K562 (cell line): ENCODE measurements around the gene GTF2I. TPM values are rescaled to one million over a fixed set of nuclear protein-coding genes. Genes with fewer than 3 reads are reported as not detected.

ENCODE experiments used
- ARID3B ChIP-seq: fragments of 250-450 bp; sonication (Bioruptor Pico); IDR thresholded peaks from 2 replicates; pipeline ENCODE4 v1.4.0; 2020; ENCODE audit warnings: borderline replicate concordance
- ATF1 ChIP-seq, 2 experiments: fragments of 450-650 bp in 1 of 2; IDR thresholded peaks; 2 replicates each; pipeline ENCODE4 v1.6.1; 2016; ENCODE audit warnings: missing compliant biosample characterization in 1 of 2, missing genetic modification characterization in 1 of 2
- CHAMP1 ChIP-seq: fragments of 450-650 bp; IDR thresholded peaks from 2 replicates; pipeline ENCODE4 v1.6.1; 2016; ENCODE audit warnings: mild to moderate bottlenecking
- CHD2 ChIP-seq: IDR thresholded peaks from 2 replicates; pipeline ENCODE4 v1.6.1; 2011; ENCODE audit warnings: low read depth, low read length
- DDX20 ChIP-seq: fragments of 450-650 bp; IDR thresholded peaks from 2 replicates; pipeline ENCODE4 v1.6.1; 2016; ENCODE audit warnings: missing genetic modification characterization, low read depth, mild to moderate bottlenecking, missing compliant biosample characterization, moderate library complexity
- GTF2F1 ChIP-seq: IDR thresholded peaks from 2 replicates; pipeline ENCODE4 v1.6.1; 2011; ENCODE audit warnings: low read depth, low read length, improper control_type of control experiment
- KDM4B ChIP-seq, 2 experiments: fragments of 450-650 bp in 1 of 2; sonication (generic) in 1 of 2; IDR thresholded peaks; 2 replicates each; pipeline ENCODE4 v1.6.1; 2016 to 2017; ENCODE audit warnings: borderline replicate concordance in 2 of 2, antibody characterized with exemption in 1 of 2, low read depth in 1 of 2, mild to moderate bottlenecking in 1 of 2
- MTA2 ChIP-seq: fragments of 450-650 bp; IDR thresholded peaks from 2 replicates; pipeline ENCODE4 v1.6.1; 2016; ENCODE audit warnings: low read depth
- NELFE ChIP-seq: IDR thresholded peaks from 2 replicates; pipeline ENCODE4 v1.6.1; 2011; ENCODE audit warnings: mild to moderate bottlenecking; ENCODE audit not compliant: insufficient read depth, insufficient read length
- NEUROD1 ChIP-seq: fragments of 150-350 bp; IDR thresholded peaks from 2 replicates; pipeline ENCODE4 v1.6.1; 2014; ENCODE audit warnings: borderline replicate concordance, low read length, low read depth; ENCODE audit not compliant: partially characterized antibody
- PHB2 ChIP-seq: fragments of 450-650 bp; IDR thresholded peaks from 2 replicates; pipeline ENCODE4 v1.6.1; 2017; ENCODE audit warnings: low read depth
- SIN3B ChIP-seq: fragments of 450-650 bp; IDR thresholded peaks from 2 replicates; pipeline ENCODE4 v1.6.1; 2017; ENCODE audit warnings: low read depth, mild to moderate bottlenecking, moderate library complexity
- SP1 ChIP-seq: sonication (generic); formaldehyde crosslinking; IDR thresholded peaks from 2 replicates; pipeline ENCODE4 v1.8.1; 2022; ENCODE audit warnings: mild to moderate bottlenecking, missing genetic modification reagents
- YBX1 ChIP-seq: fragments of 450-650 bp; IDR thresholded peaks from 2 replicates; pipeline ENCODE4 v1.7.1; 2016; ENCODE audit warnings: mild to moderate bottlenecking
- ZHX1 ChIP-seq: fragments of 150-350 bp; conservative IDR thresholded peaks from 2 replicates; pipeline ENCODE4 v1.6.1; 2014; ENCODE audit warnings: low read length
- ZNF592 ChIP-seq: fragments of 450-650 bp; IDR thresholded peaks from 2 replicates; pipeline ENCODE4 v1.6.1; 2017; ENCODE audit warnings: antibody characterized with exemption, mild to moderate bottlenecking
- ZNF644 ChIP-seq: fragments of 200-800 bp; sonication (Bioruptor generic); IDR thresholded peaks from 2 replicates; pipeline ENCODE4 v1.6.1; 2016; ENCODE audit warnings: low read depth, missing genetic modification characterization, missing compliant biosample characterization
- ZNF778 ChIP-seq: fragments of 450-650 bp; formaldehyde crosslinking; IDR thresholded peaks from 2 replicates; pipeline ENCODE4 v1.4.0; 2020; ENCODE audit warnings: mild to moderate bottlenecking, moderate library complexity
- polyA plus RNA-seq, 8 experiments: library from polyadenylated mRNA; depleted of rRNA in 4 of 8; stranded (reverse) in 5 of 8; unstranded in 3 of 8; fragments of >200 nt; fragmentation: Nextera tagmentation in 2 of 8; fragmentation: Illumina TruSeq in 1 of 8; extraction: Ambion mirVana in 2 of 8; extraction: Trizol in 1 of 8; gene quantifications; 2 replicates each; pipeline versions ENCODE4 v1.2.1 to v1.2.3, GENCODE V29; 2011 to 2014; ENCODE audit warnings: inconsistent platforms in 1 of 8, missing spikeins in 1 of 8
- total RNA-seq, 7 experiments: library from RNA; depleted of rRNA in 6 of 7; stranded (reverse); fragments of >200 nt in 6 of 7; fragmentation: Illumina TruSeq in 2 of 7; extraction: Trizol in 2 of 7; gene quantifications; 2 replicates each; pipeline versions ENCODE4 v1.2.1 to v1.2.3, GENCODE V29; 2011 to 2021; ENCODE audit warnings: low replicate concordance in 1 of 7

The GTF2I gene
- total and polyA plus RNA-seq, 9 of the 15 experiments (the other 6 are each of a cell fraction or from before 2014, with no cell fraction given), result 8.4 to 161 (median 90.0) TPM

GRCh38 chr7:74657692-74658177 is at the start of gene GTF2I (continued):
- TF ChIP-seq ZHX1 (no peak), YBX1 (no peak), MTA2 (no peak), SP1 (CRISPR knock-in tag) (0 out of 2 replicates have a peak, but pooled peaks have one; percentile 5), CHAMP1 (no peak), SIN3B (peak; percentile 44; the same call in 1 of the 2 replicates), ZNF778 (CRISPR knock-in tag) (no peak), CHD2 (no peak), DDX20 (tag) (no peak), KDM4B (IDR thresholded peaks at IDR 0.05; ENCODE audit: borderline replicate concordance in 2 of 2, low read depth in 1 of 2) (0 out of 4 replicates have a peak, but pooled peaks of 1 of the 2 experiments have one; percentile 44), ATF1 (CRISPR knock-in tag; IDR thresholded peaks at IDR 0.05) (no peak), ATF1 (tag; IDR thresholded peaks at IDR 0.05) (peak; percentile 72; the same call in 1 of the 2 replicates), NELFE (no peak), GTF2F1 (no peak), ARID3B (CRISPR knock-in tag) (peak; percentile 73; the same call in 1 of the 2 replicates), NEUROD1 (no peak), ZNF592 (0 out of 2 replicates have a peak, but pooled peaks have one; percentile 12), PHB2 (no peak), ZNF644 (0 out of 2 replicates have a peak, but pooled peaks have one; percentile 76)
